AG04449 (cell line): ENCODE results near the gene PDCD2L.

Source experiments
- CTCF ChIA-PET: fragments of 350-600 bp; formaldehyde crosslinking; extraction: SDS; loops from one replicate; lab custom pipeline; 2021; ENCODE audit warnings: antibody characterized with exemption; lab: Yijun Ruan, JAX
- POLR2A ChIA-PET: fragments of 400-600, 350-600 bp; formaldehyde crosslinking; extraction: SDS; loops from one replicate; lab custom pipeline; 2020; ENCODE audit warnings: antibody characterized with exemption, inconsistent platforms; lab: Yijun Ruan, JAX
- DNase-seq: peaks from one replicate; pipeline ENCODE4 v3.0.0-alpha.2; 2010; ENCODE audit warnings: low read depth, low spot score
- H3K4me3 ChIP-seq: 2 replicates; pipeline ENCODE4 v1.5.1; 2011; ENCODE audit warnings: low read depth, mild to moderate bottlenecking, control low read depth, low read length
- TF ChIP-seq, protein P1 (sequence below): IDR thresholded peaks from one replicate; pipeline ENCODE4 v1.5.1; 2011; ENCODE audit warnings: mild to moderate bottlenecking, moderate library complexity, low read length, control low read depth, inconsistent platforms; ENCODE audit not compliant: insufficient read depth; ENCODE audit errors: missing control alignments

PDCD2L gene

DNA sequence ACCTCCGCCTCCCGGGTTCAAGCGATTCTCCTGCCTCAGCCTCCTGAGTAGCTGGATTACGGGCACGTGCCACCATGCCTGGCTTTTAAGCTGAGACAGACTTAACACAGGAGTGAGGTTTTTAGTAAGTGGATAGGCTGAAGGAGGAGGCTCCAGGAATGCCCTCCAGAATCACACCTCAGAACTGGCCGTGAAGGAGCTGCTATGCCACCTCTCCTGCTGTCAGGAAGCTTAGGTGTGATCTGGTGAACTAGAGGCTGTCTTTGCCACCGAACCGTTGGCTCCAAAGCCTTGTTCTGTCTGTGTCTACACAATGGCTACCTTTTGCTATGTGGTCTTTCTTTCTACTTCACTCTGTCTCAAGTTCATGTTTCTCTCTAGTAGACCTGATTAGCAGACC, 4.2 kb downstream of the PDCD2L start:
- ChIA-PET POLR2A (interaction anchor here (0.6 kb wide), 1 partner anchor 9 kb away, joined by 3 read pairs; no protein-coding TSS in a partner anchor), CTCF (no interaction called here)
- TF ChIP-seq, protein P1, sequence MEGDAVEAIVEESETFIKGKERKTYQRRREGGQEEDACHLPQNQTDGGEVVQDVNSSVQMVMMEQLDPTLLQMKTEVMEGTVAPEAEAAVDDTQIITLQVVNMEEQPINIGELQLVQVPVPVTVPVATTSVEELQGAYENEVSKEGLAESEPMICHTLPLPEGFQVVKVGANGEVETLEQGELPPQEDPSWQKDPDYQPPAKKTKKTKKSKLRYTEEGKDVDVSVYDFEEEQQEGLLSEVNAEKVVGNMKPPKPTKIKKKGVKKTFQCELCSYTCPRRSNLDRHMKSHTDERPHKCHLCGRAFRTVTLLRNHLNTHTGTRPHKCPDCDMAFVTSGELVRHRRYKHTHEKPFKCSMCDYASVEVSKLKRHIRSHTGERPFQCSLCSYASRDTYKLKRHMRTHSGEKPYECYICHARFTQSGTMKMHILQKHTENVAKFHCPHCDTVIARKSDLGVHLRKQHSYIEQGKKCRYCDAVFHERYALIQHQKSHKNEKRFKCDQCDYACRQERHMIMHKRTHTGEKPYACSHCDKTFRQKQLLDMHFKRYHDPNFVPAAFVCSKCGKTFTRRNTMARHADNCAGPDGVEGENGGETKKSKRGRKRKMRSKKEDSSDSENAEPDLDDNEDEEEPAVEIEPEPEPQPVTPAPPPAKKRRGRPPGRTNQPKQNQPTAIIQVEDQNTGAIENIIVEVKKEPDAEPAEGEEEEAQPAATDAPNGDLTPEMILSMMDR = no peak
- no peak overlapping the region for H3K4me3 ChIP-seq
- DNase-seq = no peak

DNA sequence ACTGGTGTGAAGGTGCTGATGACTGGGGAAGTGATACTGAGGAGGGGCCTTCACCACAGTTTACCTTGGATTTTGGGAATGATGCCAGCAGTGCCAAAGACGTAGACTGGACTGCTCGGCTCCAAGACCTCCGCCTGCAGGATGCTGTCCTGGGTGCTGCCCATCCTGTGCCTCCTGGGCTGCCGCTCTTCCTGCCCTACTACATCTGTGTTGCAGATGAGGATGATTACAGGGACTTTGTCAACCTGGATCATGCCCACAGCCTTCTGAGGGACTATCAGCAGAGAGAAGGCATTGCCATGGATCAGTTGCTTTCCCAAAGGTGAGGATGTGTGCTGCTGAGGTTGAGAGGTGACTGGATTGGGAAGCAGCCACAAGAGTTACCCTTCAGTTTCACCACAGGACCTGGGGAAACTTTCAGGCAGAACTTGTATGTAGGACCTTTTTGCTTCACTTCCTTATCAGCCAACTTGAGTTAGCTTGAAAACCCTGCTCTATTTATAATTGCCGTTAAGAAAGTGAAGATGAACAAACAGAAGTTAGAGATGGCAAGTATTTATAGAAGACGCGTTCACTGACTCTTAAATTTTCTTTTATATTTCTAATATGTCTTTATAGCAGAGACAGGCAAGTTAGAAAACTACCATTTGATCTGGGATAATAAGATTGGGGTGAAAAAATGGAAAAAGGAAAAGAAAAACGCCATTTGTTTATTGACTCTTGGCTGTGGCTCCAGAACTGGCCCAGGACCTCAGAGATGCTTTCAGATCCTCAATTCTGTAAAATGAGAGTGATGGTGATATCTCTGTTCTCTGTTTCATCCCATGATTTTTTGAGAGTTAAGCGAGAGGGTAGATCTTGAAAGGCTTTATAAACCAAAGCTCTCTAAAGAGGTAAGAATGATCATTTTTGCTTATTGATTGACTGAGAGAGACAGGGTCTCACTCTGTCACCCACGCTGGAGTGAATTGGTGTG, 5.3 kb downstream of the PDCD2L start:
- TF ChIP-seq, protein P1 = no peak
- H3K4me3 ChIP-seq = no peak overlapping the region
- ChIA-PET CTCF (no interaction called here), POLR2A (no interaction called here)
- DNase-seq = no peak

DNA sequence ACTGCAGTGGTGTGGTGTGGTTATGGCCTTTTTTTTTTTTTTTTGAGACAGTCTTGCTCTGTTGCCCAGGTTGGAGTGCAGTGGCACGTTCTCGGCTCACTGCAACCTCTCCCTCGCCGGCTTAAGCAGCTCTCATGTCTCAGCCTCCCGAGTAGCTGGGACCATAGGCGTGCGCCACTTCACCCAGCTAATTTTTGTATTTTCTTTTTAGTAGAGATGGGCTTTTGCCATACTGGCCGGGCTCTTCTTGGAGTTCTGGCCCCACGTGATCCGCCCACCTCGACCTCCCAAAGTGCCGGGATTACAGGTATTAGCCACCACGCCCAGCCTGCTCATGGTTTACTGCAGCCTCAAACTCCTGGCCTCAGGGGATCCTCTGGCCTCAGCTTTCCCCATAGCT, 7.0 kb downstream of the PDCD2L start:
- no peak overlapping the region for H3K4me3 ChIP-seq
- TF ChIP-seq, protein P1 = no peak
- DNase-seq = no peak
- CTCF ChIA-PET = interaction anchor here (0.7 to 1.2 kb wide), 3 partner anchors 9 to 86 kb away, joined by 3 to 4 read pairs (median 3); partner anchors contain the start of gene UBA2
- POLR2A ChIA-PET = no interaction called here

DNA sequence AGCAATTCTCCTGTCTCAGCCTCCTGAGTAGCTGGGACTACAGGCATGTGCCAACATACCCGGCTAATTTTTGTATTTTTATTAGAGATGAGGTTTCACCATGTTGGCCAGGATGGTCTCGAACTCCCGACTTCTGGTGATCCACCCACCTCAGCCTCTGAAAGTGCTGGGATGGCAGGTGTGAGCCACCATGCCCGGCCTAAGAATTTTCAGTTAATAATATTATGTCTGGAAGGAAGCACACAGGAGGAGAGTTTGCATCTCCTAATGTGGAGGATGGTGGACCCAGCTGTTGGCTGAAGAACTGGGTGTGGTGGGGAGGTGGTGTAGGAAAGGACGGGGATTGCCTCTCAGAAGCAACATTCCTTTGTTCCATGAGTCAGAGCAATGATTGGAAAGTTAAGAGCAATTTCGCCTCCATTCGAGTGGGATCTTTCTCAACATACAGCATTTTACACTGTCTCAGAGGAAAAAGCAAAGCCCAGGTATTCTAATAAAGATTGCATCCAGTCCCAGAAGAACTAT, 11.9 kb downstream of the PDCD2L start:
- no peak for DNase-seq
- POLR2A ChIA-PET = no interaction called here
- CTCF ChIA-PET = no interaction called here
- TF ChIP-seq, protein P1 = no peak
- no peak overlapping the region for H3K4me3 ChIP-seq

DNA sequence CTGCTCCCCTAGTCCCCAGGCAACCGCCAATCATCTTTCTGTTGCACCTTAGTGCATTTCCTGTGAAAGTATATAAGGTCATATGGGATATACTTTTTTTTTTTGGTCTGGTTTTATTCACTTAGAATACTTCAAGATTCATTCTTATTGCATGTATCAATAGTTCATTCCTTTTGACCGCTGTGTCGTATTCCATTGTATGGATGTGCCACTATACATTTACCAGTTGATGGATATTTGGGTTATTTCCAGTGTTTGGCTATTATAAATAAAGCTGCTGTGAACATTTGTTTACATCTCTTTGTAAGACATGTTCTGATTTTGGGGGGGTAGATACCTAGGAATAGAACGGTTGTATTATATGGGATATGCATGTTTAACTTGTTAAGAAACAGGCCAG, 14.1 kb downstream of the PDCD2L start:
- TF ChIP-seq, protein P1 = no peak
- ChIA-PET POLR2A (no interaction called here), CTCF (no interaction called here)
- H3K4me3 ChIP-seq = no peak overlapping the region
- no peak for DNase-seq

DNA sequence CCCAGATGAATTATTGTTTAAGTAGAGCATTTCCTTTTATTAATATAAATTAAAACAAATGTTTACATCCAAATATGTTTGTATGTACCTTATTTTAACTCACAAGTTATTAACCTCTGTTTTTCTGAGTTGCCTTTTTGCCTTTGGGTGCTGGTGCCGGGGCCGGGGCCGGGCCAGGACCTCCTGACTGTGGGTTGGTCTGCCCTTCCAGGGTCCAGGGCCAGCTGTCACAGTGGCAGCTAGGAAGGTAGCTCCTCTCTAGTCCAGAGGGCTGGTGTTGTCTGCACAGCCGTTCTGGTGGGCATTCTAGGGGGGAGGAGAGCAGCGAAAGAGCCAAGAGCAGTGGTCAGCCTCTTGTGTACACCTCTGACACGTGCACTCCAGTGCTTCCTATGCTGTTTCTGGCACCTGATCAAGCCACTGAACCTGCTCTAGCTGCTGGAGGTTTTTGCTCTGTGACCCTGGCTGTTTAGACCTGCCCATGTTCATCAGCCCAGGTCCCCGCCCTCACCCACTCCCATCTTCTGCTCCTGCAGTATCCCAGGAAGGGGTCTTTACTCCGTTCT, 22.0 kb downstream of the PDCD2L start:
- H3K4me3 ChIP-seq = no peak overlapping the region
- ChIA-PET CTCF (interaction anchor here (1.0 kb wide), 1 partner anchor 45 kb away, joined by 4 read pairs; no protein-coding TSS in a partner anchor), POLR2A (no interaction called here)
- TF ChIP-seq, protein P1 = no peak
- DNase-seq = no peak
